IMR-90 (cell line): ENCODE results near the gene VEZT. TPM values are rescaled to one million over a fixed set of nuclear protein-coding genes. Genes with fewer than 3 reads are reported as not detected.

Source experiments
- ATAC-seq: fragments of 200-7000 bp; cut with Tn5 transposase; 2 replicates; pipeline ENCODE4 v1.9.1; 2020; ENCODE audit warnings: low read depth, mild to moderate bottlenecking, moderate library complexity
- BruUV-seq: library from RNA; stranded (reverse); fragments of 400-500 nt; replicated peaks from 2 replicates; lab custom pipeline; 2021; lab: Mats Ljungman, UMichigan
- CTCF ChIA-PET: fragments of 300-600 bp; formaldehyde crosslinking; extraction: SDS; loops from one replicate; lab custom pipeline; 2021; ENCODE audit warnings: antibody characterized with exemption; lab: Yijun Ruan, JAX
- POLR2A ChIA-PET: fragments of 300-600 bp; sonication (Branson Sonifier 250); formaldehyde crosslinking; loops from one replicate; lab custom pipeline; 2022; ENCODE audit warnings: antibody characterized with exemption; ENCODE audit not compliant: unreplicated experiment; lab: Charles Lee
- DNase-seq: peaks from one replicate; pipeline ENCODE4 v3.0.0; 2013
- H2AFZ ChIP-seq: replicated peaks from 2 replicates; pipeline ENCODE3; 2013; ENCODE audit warnings: low read length, mild to moderate bottlenecking; ENCODE audit not compliant: poor library complexity
- H2AK5ac ChIP-seq: 2 replicates; pipeline ENCODE4 v1.6.1; 2013; ENCODE audit warnings: low read depth, low read length, inconsistent platforms
- H2AK9ac ChIP-seq: replicated peaks from 2 replicates; pipeline ENCODE3; 2013; ENCODE audit warnings: mild to moderate bottlenecking, low read depth, low read length, moderate library complexity; ENCODE audit not compliant: poor library complexity
- H2BK120ac ChIP-seq: 2 replicates; pipeline ENCODE4 v1.6.1; 2013; ENCODE audit warnings: low read depth, low read length, inconsistent platforms
- H2BK15ac ChIP-seq: 3 replicates; pipeline ENCODE4 v1.6.1; 2013; ENCODE audit warnings: low read depth, low read length, inconsistent platforms
- H2BK20ac ChIP-seq: 2 replicates; pipeline ENCODE4 v1.6.1; 2013; ENCODE audit warnings: low read depth, mild to moderate bottlenecking, inconsistent platforms, low read length, moderate library complexity
- H2BK5ac ChIP-seq: 2 replicates; pipeline ENCODE4 v1.6.1; 2013; ENCODE audit warnings: mild to moderate bottlenecking, low read depth, low read length, inconsistent platforms; ENCODE audit not compliant: poor library complexity, severe bottlenecking
- H3K14ac ChIP-seq: replicated peaks from 2 replicates; pipeline ENCODE4 v1.6.1; 2013; ENCODE audit warnings: low read depth, low read length, inconsistent platforms
- H3K18ac ChIP-seq: 2 replicates; pipeline ENCODE4 v1.6.1; 2013; ENCODE audit warnings: low read depth, low read length, control low read depth
- H3K23ac ChIP-seq: 2 replicates; pipeline ENCODE4 v1.6.1; 2013; ENCODE audit warnings: low read depth, low read length, inconsistent platforms
- H3K27ac ChIP-seq: 2 replicates; pipeline ENCODE4 v1.5.1; 2013; ENCODE audit warnings: mild to moderate bottlenecking, control low read depth, low read length; ENCODE audit not compliant: insufficient read depth
- H3K27me3 ChIP-seq: 2 replicates; pipeline ENCODE4 v1.6.1; 2013; ENCODE audit warnings: low read length; ENCODE audit not compliant: control insufficient read depth, insufficient read depth
- H3K36me3 ChIP-seq: 2 replicates; pipeline ENCODE4 v1.6.1; 2013; ENCODE audit warnings: low read length, mixed read lengths; ENCODE audit not compliant: control insufficient read depth, insufficient read depth
- H3K4ac ChIP-seq: 2 replicates; pipeline ENCODE4 v1.6.1; 2013; ENCODE audit warnings: low read depth, low read length, inconsistent platforms
- H3K4me1 ChIP-seq: 2 replicates; pipeline ENCODE4 v1.6.1; 2013; ENCODE audit warnings: low read length, mixed read lengths; ENCODE audit not compliant: control insufficient read depth, insufficient read depth
- H3K4me2 ChIP-seq: 2 replicates; pipeline ENCODE4 v1.6.1; 2013; ENCODE audit warnings: low read depth, mild to moderate bottlenecking, control low read depth, low read length, moderate library complexity
- H3K4me3 ChIP-seq: 2 replicates; pipeline ENCODE4 v1.5.1; 2013; ENCODE audit warnings: low read depth, mild to moderate bottlenecking, control low read depth, low read length, moderate library complexity; ENCODE audit not compliant: insufficient read depth
- H3K56ac ChIP-seq: 2 replicates; pipeline ENCODE4 v1.6.1; 2013; ENCODE audit warnings: low read length, inconsistent platforms; ENCODE audit not compliant: insufficient read depth; ENCODE audit errors: extremely low read depth
- H3K79me1 ChIP-seq, 2 experiments: 2 replicates each; pipeline ENCODE4 v1.6.1; 2013; ENCODE audit warnings: low read length in 2 of 2, inconsistent platforms in 1 of 2, low read depth in 1 of 2
- H3K9ac ChIP-seq: 2 replicates; pipeline ENCODE4 v1.6.1; 2013; ENCODE audit warnings: low read depth, low read length, control low read depth
- H3K9me1 ChIP-seq: 2 replicates; pipeline ENCODE4 v1.6.1; 2013; ENCODE audit warnings: low read length, inconsistent platforms; ENCODE audit not compliant: insufficient read depth
- H3K9me3 ChIP-seq: 2 replicates; pipeline ENCODE4 v1.6.1; 2013; ENCODE audit warnings: low read length; ENCODE audit not compliant: control insufficient read depth, insufficient read depth
- H4K20me1 ChIP-seq: 2 replicates; pipeline ENCODE4 v1.6.1; 2013; ENCODE audit warnings: low read length, inconsistent platforms; ENCODE audit not compliant: insufficient read depth
- H4K5ac ChIP-seq: 2 replicates; pipeline ENCODE4 v1.6.1; 2013; ENCODE audit warnings: mild to moderate bottlenecking, low read depth, low read length, control low read depth
- H4K8ac ChIP-seq, 2 experiments: 2 replicates each; pipeline ENCODE4 v1.6.1; 2013; ENCODE audit warnings: low read depth in 2 of 2, low read length in 2 of 2, control low read depth in 1 of 2, inconsistent platforms in 1 of 2
- H4K91ac ChIP-seq: 2 replicates; pipeline ENCODE4 v1.6.1; 2013; ENCODE audit warnings: low read depth, low read length, inconsistent platforms; ENCODE audit not compliant: insufficient read depth
- BHLHE40 ChIP-seq: fragments of 150-350 bp; IDR thresholded peaks from 2 replicates; pipeline ENCODE4 v1.6.1; 2016; ENCODE audit warnings: mild to moderate bottlenecking, low read depth, low read length
- CEBPB ChIP-seq: IDR thresholded peaks from 2 replicates; pipeline ENCODE4 v1.6.1; 2012; ENCODE audit warnings: low read depth, low read length, improper control_type of control experiment
- FOS ChIP-seq: fragments of 150-350 bp; IDR thresholded peaks from 2 replicates; pipeline ENCODE4 v1.6.1; 2016; ENCODE audit warnings: low read depth, low read length
- WGBS, 2 experiments: methylation state at CpG; one replicate each; pipeline versions ENCODE4 v1.1.5 to v1.1.7; 2013; ENCODE audit warnings: missing lambda C conversion rate in 2 of 2; ENCODE audit not compliant: insufficient read length in 1 of 2; ENCODE audit errors: extremely low coverage in 2 of 2; 5-methylcytosine and 5-hydroxymethylcytosine counted together
- dilution Hi-C: fragments of 300-500 bp; cut with HindIII; formaldehyde crosslinking; loops from one replicate; pipeline ENCODE4 v1.14.3; 2018; ENCODE audit warnings: low sequenced_read_pairs; ENCODE audit not compliant: unreplicated experiment
- in situ Hi-C: fragments of 300-500 bp; cut with MboI; formaldehyde crosslinking; loops from 3 replicates; pipeline ENCODE4 v1.14.3; 2019; ENCODE audit warnings: low sequenced_read_pairs, inconsistent platforms, mixed read lengths
- intact Hi-C: fragments of 100-400 bp; cut with micrococcal nuclease; formaldehyde crosslinking; loops from 2 replicates; pipeline ENCODE4 v1.10.0; 2022
- polyA plus RNA-seq, 3 experiments: library from polyadenylated mRNA; depleted of rRNA; stranded (reverse); fragments of >200 nt; gene quantifications; 2 replicates each; pipeline ENCODE4 v1.2.3, GENCODE V29; 2012; ENCODE audit warnings: low replicate concordance in 1 of 3
- total RNA-seq: library from RNA; depleted of rRNA; stranded (reverse); fragments of >200 nt; gene quantifications from 2 replicates; pipeline ENCODE4 v1.2.3, GENCODE V29; 2012

The VEZT gene
- total and polyA plus RNA-seq, 2 of the 4 experiments (the other 2 are of a cell fraction): 54.5 to 90.2 TPM

DNA sequence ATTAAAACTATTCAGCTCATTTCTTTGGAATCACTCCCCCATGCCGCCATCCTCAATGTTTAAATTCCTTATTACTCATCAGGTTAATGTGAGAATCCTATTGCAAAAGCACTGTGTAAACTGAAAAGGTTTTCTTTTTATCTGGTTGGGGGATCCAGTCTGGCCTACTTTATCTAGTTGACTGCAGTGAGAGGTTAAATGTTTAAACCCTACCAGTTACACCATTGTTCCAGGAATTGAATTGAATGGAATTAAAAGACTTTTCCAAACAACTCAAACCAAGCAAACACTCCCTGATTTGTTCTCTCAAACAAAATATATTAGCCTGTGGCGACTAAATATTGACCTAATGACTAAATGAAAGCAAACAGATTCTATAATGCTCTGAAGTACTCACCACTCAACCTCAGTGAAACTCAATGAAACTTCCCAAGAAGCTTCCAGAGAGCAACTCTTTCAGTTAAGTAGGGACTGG, 100.5 kb downstream of the VEZT start:
- CTCF ChIA-PET: interaction anchor here (0.9 kb wide), 1 partner anchor 18 kb away, joined by 3 read pairs; no protein-coding TSS in a partner anchor
- Histone ChIP-seq H2AK5ac (no peak overlapping the region), H2BK20ac (peak overlapping the region; percentile 53; the same call in 1 of the 2 replicates), H3K18ac (peak overlapping the region; percentile 99; the same call in 1 of the 2 replicates), H3K9me1 (peaks cover 7% of the 10 kb centered on the region), H4K5ac (no peak overlapping the region), H4K8ac (peak overlapping the region in 1 of 2 experiments; percentile 80; a peak in 2 of 4 replicates), H2AK9ac (no peak overlapping the region), H3K4me3 (no peak overlapping the region), H2BK5ac (peak overlapping the region; percentile 98), H3K36me3 (no peaks in the 10 kb centered on the region), H3K4ac (no peak overlapping the region; the same call in 1 of the 2 replicates), H3K4me2 (peak overlapping the region; percentile 78; the same call in 1 of the 2 replicates), H2AFZ (no peak overlapping the region), H3K27me3 (no peaks in the 10 kb centered on the region), H3K27ac (no peak overlapping the region), H3K9ac (no peak overlapping the region), H3K14ac (peak overlapping the region; percentile 76; the same call in 1 of the 2 replicates), H4K20me1 (no peaks in the 10 kb centered on the region), H3K9me3 (no peaks in the 10 kb centered on the region), H3K56ac (no peak overlapping the region), H2BK15ac (0 out of 3 replicates have a peak overlapping the region, but pooled peaks have one; percentile 87), H3K23ac (peak overlapping the region; percentile 33), H3K79me1 (no peaks in the 10 kb centered on the region), H3K4me1 (peaks cover 15% of the 10 kb centered on the region), H4K91ac (peak overlapping the region; percentile 20; the same call in 1 of the 2 replicates), H2BK120ac (peak overlapping the region; percentile 84)
- dilution Hi-C loops: no loop called here
- DNase-seq: peak; percentile 88
- POLR2A ChIA-PET: no interaction called here
- BruUV-seq: no TSS peak
- ATAC-seq: peak; percentile 88
- WGBS, 2 experiments: no CpG with 5 or more reads among the region's 2 CpGs
- in situ Hi-C loops: no loop called here
- intact Hi-C loops: no loop called here
- TF ChIP-seq FOS (peak; percentile 89), CEBPB (peak; percentile 94), BHLHE40 (no peak; the same call in 1 of the 2 replicates)
